ENCODE data around the gene ADSS2. TPM values are rescaled to one million over a fixed set of nuclear protein-coding genes. Genes with fewer than 3 reads are reported as not detected.

ADSS2 gene
- total and polyA plus RNA-seq, 2 experiments from 2014 or later = 55.1 to 101 TPM

GRCh38 chr1:244422174-244422573 is 29.5 kb downstream of the ADSS2 start:
- ATAC-seq (no peak), DNase-seq (ENCODE audit: low spot score) (no peak)
- Histone ChIP-seq H3K27me3 (ENCODE audit: insufficient read depth) (no peaks in the 10 kb centered on the region), H3K79me2 (replicated peaks; ENCODE audit: insufficient read depth) (no peaks in the 10 kb centered on the region), H3K4me1 (ENCODE audit: insufficient read depth) (no peaks in the 10 kb centered on the region), H4K20me1 (replicated peaks; ENCODE audit: insufficient read depth) (no peaks in the 10 kb centered on the region), H3K36me3 (ENCODE audit: insufficient read depth) (peaks cover 19% of the 10 kb centered on the region; the same call in 1 of the 2 replicates), H3F3A (replicated peaks; ENCODE audit: low read depth) (no peaks in the 10 kb centered on the region), H3K4me3 (no peak overlapping the region), H2AFZ (no peak overlapping the region), H3K9me2 (ENCODE audit: insufficient read depth) (no peaks in the 10 kb centered on the region), H3K4me2 (no peak overlapping the region), H3K27ac (ENCODE audit: low read depth) (no peak overlapping the region)
- no peak overlapping the region for H3K4me3 Mint-ChIP-seq
- no peaks in the 10 kb centered on the region for H3K27me3 Mint-ChIP-seq (ENCODE audit: insufficient read depth, low read depth, poor library complexity)
- peaks cover 40% of the 10 kb centered on the region for H3K36me3 Mint-ChIP-seq (ENCODE audit: low read depth)
- no peaks in the 10 kb centered on the region for H3K4me1 Mint-ChIP-seq
- no peaks in the 10 kb centered on the region for H3K9me3 Mint-ChIP-seq
- TF ChIP-seq ZNF462 (CRISPR knock-in tag; IDR thresholded peaks at IDR 0.05) = no peak
- no peak for TF ChIP-seq EZH2phosphoT487 (IDR thresholded peaks at IDR 0.05; ENCODE audit: unreplicated experiment)
- TF ChIP-seq EZH2 (IDR thresholded peaks at IDR 0.05; ENCODE audit: low read depth, unreplicated experiment) = no peak
- TF ChIP-seq CREB1 (CRISPR knock-in tag; IDR thresholded peaks at IDR 0.05; ENCODE audit: low read depth) = no peak
- no peak for TF ChIP-seq CTCF (conservative IDR thresholded peaks at IDR 0.05; ENCODE audit: low read depth in 2 of 2)
- TF ChIP-seq POLR2AphosphoS5 (IDR thresholded peaks at IDR 0.05; ENCODE audit: low read depth) = no peak
- no peak for TF ChIP-seq NANOG (IDR thresholded peaks at IDR 0.05; ENCODE audit: borderline replicate concordance)
- TF ChIP-seq JUNB (IDR thresholded peaks at IDR 0.05; ENCODE audit: unreplicated experiment) = no peak
- TF ChIP-seq STAT1 (IDR thresholded peaks at IDR 0.05; ENCODE audit: unreplicated experiment) = no peak
- TF ChIP-seq ETS1 (IDR thresholded peaks at IDR 0.05) = no peak
- H3K27ac Mint-ChIP-seq = no peak overlapping the region

Measured in GM23338 (cell line).